Adrenal gland (tissue), 12 donors: ENCODE results near the gene AJM1. TPM values are rescaled to one million over a fixed set of nuclear protein-coding genes. Genes with fewer than 3 reads are reported as not detected.
"Not testable (repeated sequence)": the region's sequence is repeated elsewhere in the genome, so short reads cannot be mapped to it uniquely, and the experiment has no call there.

ENCODE experiments used
- DNase-seq, 7 donors: peaks; one replicate each; pipeline ENCODE4 v3.0.0-alpha.2; 2019 to 2020
- H3K27ac ChIP-seq, 5 donors: fragments of 200-600 bp; sonication (generic) in 4 of 5; 1 replicate in 3 of 5; 2 replicates in 2 of 5; pipeline versions ENCODE4 v1.5.1 to v1.8.0; 2016 to 2020; ENCODE audit warnings: mild to moderate bottlenecking in 1 of 5
- H3K27me3 ChIP-seq: fragments of 200-600 bp; 2 replicates; pipeline ENCODE4 v1.8.0; 2021
- H3K36me3 ChIP-seq, 2 donors: fragments of 200-600 bp; replicated peaks in 1 of 2; 1 replicate in 1 of 2; 2 replicates in 1 of 2; pipeline versions ENCODE4 v1.5.1 to v1.8.0; 2018 to 2022
- H3K4me1 ChIP-seq, 2 donors: fragments of 200-600 bp; replicated peaks in 1 of 2; 1 replicate in 1 of 2; 2 replicates in 1 of 2; pipeline versions ENCODE4 v1.5.1 to v1.8.0; 2018 to 2021
- H3K4me3 ChIP-seq, 4 donors: fragments of 200-600 bp; sonication (generic) in 3 of 4; one replicate each; pipeline ENCODE4 v1.5.1; 2016 to 2018
- H3K9me3 ChIP-seq, 3 donors: fragments of 200-600 bp; sonication (generic) in 1 of 3; replicated peaks in 1 of 3; 1 replicate in 2 of 3; 2 replicates in 1 of 3; pipeline versions ENCODE4 v1.5.1 to v1.8.0; 2016 to 2021
- POLR2A ChIP-seq, 2 donors: fragments of 450-650 bp; IDR thresholded peaks; one replicate each; pipeline ENCODE4 v1.6.1; 2017; ENCODE audit warnings: antibody characterized with exemption in 2 of 2, mild to moderate bottlenecking in 2 of 2, moderate library complexity in 1 of 2
- WGBS, 4 donors: extraction: QIAGEN DNeasy Blood & Tissue Kit in 2 of 4; methylation state at CpG; one replicate each; pipeline versions ENCODE4 v1.1.5 to v1.1.7; 2013 to 2017; 5-methylcytosine and 5-hydroxymethylcytosine counted together
- intact Hi-C, 2 donors: fragments of 100-400 bp; cut with DNase I; formaldehyde crosslinking; loops; one replicate each; pipeline versions ENCODE4 v1.14.1 to v1.15.0; 2022 to 2023
- polyA plus RNA-seq, 3 donors: library from polyadenylated mRNA; stranded (reverse); fragments of 200-250 nt in 2 of 3; fragments of 350-450 nt in 1 of 3; fragmentation: Illumina TruSeq in 1 of 3; extraction: RNeasy Lipid Tissue Mini Kit (QIAGEN cat#74804) in 1 of 3; gene quantifications; one replicate each; pipeline ENCODE4 v1.2.3, GENCODE V29; 2013 to 2014
- total RNA-seq, 9 donors: library from RNA; depleted of rRNA in 4 of 9; stranded (reverse); fragments of >200 nt in 4 of 9; fragments of 120-200 nt in 1 of 9; fragmentation: NEBNext Ultra II Directional in 1 of 9; extraction: Animal tissue kit (Norgen Biotek cat#: 25700) in 1 of 9; gene quantifications; one replicate each; pipeline versions ENCODE4 v1.1.0 to v1.2.4, GENCODE V29; 2013 to 2023
- TF ChIP-seq, protein P1 (sequence below), 6 experiments: fragments of 450-650 bp in 4 of 6; fragments of 200-600 bp in 2 of 6; sonication (generic) in 1 of 6; IDR thresholded peaks; 1 replicate in 5 of 6; 2 replicates in 1 of 6; pipeline versions ENCODE4 v1.5.1 to v1.8.0; 2016 to 2021; ENCODE audit warnings: antibody characterized with exemption in 6 of 6, mild to moderate bottlenecking in 2 of 6, moderate library complexity in 1 of 6
- donor health status: healthy with polysubstance abuse.
- donor health status: Bipolar disorder and iron deficiency.
- donor health status: DM: yes; HTN: yes; CAD: no.
- donor health status: DM: no; HTN: no; CAD: no.
- donor health status: DM: no; HTN: no; CAD: no.
- donor health status: DM: yes; HTN: yes; CAD: no.

Gene AJM1
- total and polyA plus RNA-seq, 12 donors = 0.33 to 13.7 (median 3.3) TPM

DNA sequence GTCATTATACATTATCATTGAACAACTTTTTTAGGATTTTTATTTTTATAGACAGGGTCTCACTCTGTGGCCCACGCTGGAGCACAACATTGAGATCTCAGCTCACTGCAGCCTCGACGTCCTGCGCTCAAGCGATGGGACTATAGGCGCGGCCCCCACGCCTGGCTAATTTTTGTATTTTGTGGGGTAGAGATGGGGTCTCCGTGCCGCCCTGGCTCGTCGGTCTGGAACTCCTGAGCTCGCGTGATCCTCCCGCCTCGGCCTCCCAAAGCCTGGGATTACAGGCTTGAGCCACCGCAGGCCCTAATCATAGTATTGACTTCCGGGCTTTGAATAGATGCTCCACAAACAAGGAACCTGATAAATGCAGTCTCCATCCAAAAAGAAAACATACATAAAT is 25.2 kb downstream of the AJM1 start:
- 96 to 98% (median 98%) methylated on average over 17 to 18 of the region's 18 CpGs for WGBS, 4 donors
- TF ChIP-seq, protein P1, sequence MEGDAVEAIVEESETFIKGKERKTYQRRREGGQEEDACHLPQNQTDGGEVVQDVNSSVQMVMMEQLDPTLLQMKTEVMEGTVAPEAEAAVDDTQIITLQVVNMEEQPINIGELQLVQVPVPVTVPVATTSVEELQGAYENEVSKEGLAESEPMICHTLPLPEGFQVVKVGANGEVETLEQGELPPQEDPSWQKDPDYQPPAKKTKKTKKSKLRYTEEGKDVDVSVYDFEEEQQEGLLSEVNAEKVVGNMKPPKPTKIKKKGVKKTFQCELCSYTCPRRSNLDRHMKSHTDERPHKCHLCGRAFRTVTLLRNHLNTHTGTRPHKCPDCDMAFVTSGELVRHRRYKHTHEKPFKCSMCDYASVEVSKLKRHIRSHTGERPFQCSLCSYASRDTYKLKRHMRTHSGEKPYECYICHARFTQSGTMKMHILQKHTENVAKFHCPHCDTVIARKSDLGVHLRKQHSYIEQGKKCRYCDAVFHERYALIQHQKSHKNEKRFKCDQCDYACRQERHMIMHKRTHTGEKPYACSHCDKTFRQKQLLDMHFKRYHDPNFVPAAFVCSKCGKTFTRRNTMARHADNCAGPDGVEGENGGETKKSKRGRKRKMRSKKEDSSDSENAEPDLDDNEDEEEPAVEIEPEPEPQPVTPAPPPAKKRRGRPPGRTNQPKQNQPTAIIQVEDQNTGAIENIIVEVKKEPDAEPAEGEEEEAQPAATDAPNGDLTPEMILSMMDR (IDR thresholded peaks at IDR 0.05) = no peak
- TF ChIP-seq POLR2A (IDR thresholded peaks at IDR 0.05) = no peak
- Histone ChIP-seq H3K4me3 (no peak overlapping the region), H3K27ac (no peak overlapping the region), H3K27me3 (no peaks in the 10 kb centered on the region), H3K4me1 (peaks cover 17 to 21% of the 10 kb centered on the region in 2 donors), H3K9me3 (no peaks in the 10 kb centered on the region), H3K36me3 (peaks cover 0 to 14% of the 10 kb centered on the region in 2 donors)
- no peak for DNase-seq
- intact Hi-C loops = no loop called here

DNA sequence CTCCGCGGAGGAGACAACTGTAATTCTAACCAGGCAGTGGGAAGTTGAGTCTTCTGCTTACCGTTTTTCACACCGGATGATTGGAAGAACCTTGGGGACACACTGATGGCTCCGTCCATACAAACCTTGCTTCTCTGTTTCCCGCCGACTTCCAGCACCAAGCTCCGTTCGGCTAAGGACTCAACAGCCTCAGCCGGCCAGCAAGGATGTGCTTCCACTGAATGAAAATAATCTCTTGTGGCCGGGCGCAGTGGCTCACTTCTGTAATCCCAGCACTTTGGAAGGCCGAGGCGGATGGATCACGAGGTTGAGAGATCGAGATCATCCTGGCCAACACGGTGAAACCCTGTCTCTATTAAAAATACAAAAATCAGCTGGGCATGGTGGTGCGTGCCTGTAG is 25.6 kb downstream of the AJM1 start:
- Histone ChIP-seq H3K9me3 (no peaks in the 10 kb centered on the region), H3K4me1 (peaks cover 17 to 21% of the 10 kb centered on the region in 2 donors), H3K36me3 (peaks cover 0 to 10% of the 10 kb centered on the region in 2 donors), H3K4me3 (no peak overlapping the region), H3K27me3 (no peaks in the 10 kb centered on the region), H3K27ac (no peak overlapping the region)
- TF ChIP-seq, protein P1 (IDR thresholded peaks at IDR 0.05) = no peak
- no peak for TF ChIP-seq POLR2A (IDR thresholded peaks at IDR 0.05)
- DNase-seq = no peak
- intact Hi-C loops = no loop called here
- WGBS, 4 donors = 97 to 99% (median 98%) methylated on average over 15 to 18 of the region's 18 CpGs

DNA sequence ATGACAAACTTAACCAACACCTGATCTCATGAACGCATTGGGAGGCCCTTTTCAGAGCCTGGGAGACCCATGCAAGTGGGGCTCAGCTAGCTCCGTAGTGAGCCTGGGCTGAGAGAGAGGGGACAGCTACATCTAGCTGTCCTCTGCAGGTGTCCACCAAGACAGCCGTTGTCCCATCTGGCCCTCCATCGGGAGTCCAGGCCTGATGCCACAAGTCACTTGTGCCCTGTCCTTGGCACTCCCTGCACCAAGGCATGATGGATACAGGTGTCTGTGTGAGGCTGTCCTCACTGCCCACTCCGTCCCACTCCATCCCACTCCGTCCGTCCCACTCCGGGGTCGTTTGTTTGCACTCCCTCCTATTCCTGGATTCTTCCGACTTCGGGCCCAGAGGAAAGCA is 26.4 kb downstream of the AJM1 start:
- intact Hi-C loops = no loop called here
- TF ChIP-seq POLR2A (IDR thresholded peaks at IDR 0.05) = no peak
- TF ChIP-seq, protein P1 (IDR thresholded peaks at IDR 0.05) = no peak
- WGBS, 4 donors = 91 to 93% (median 92%) methylated on average over 8 to 11 of the region's 11 CpGs
- H3K27ac ChIP-seq = no peak overlapping the region
- no peak overlapping the region for H3K4me3 ChIP-seq
- DNase-seq = no peak
- peaks cover 17 to 21% of the 10 kb centered on the region in 2 donors for H3K4me1 ChIP-seq
- no peaks in the 10 kb centered on the region for H3K27me3 ChIP-seq
- no peaks in the 10 kb centered on the region for H3K9me3 ChIP-seq
- H3K36me3 ChIP-seq = peaks cover 0 to 2% of the 10 kb centered on the region in 2 donors

DNA sequence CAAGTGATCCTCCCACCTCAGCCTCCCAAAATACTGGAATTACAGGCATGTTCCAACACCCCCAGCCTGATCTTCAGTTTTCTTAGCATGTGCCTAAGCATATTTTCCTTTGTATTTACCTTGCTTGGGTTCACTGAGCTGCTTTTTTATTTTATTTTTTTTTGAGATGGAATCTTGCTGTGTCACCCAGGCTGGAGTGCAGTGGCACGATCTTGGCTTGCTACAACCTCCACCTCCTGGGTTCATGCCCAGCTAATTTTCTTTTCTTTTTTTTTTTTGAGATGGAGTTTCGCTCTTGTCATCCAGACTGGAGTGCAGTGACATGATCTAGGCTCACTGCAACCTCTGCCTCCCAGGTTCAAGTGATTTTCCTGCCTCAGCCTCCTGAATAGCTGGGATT is 27.3 kb downstream of the AJM1 start:
- intact Hi-C loops, H3K27ac ChIP-seq, H3K36me3 ChIP-seq, DNase-seq, H3K27me3 ChIP-seq, H3K4me3 ChIP-seq, H3K9me3 ChIP-seq: not testable (repeated sequence)
- peaks cover 14% of the 10 kb centered on the region in 2 donors for H3K4me1 ChIP-seq
- WGBS, 4 donors = 71 to 81% (median 77%) methylated on average over 2 of the region's 2 CpGs

DNA sequence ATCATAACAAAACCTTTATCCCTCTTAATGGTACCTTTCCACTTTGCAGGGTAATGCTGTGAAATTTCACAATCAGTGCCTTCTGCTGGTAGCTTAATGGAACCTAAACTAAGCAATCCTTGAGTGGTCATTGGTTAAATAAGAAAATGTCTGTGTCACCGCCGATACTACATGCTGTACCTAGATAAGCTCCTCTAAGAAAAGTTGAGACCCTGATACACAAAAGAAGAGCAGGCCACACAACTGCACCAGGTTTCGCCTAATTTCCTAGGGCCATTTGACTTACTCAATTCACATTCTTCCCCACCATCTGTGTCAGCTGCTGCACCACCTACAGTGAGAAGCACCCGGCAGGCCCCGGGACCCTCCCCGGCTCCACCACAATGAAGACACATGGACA is 32.9 kb downstream of the AJM1 start:
- intact Hi-C loops = no loop called here
- H3K4me1 ChIP-seq = no peaks in the 10 kb centered on the region
- no peaks in the 10 kb centered on the region for H3K27me3 ChIP-seq
- DNase-seq = no peak
- TF ChIP-seq POLR2A (IDR thresholded peaks at IDR 0.05) = no peak
- TF ChIP-seq, protein P1 (IDR thresholded peaks at IDR 0.05) = no peak
- H3K36me3 ChIP-seq = no peaks in the 10 kb centered on the region
- H3K27ac ChIP-seq = no peak overlapping the region
- WGBS, 4 donors = 86 to 95% (median 93%) methylated on average over 6 of the region's 6 CpGs
- no peak overlapping the region for H3K4me3 ChIP-seq
- H3K9me3 ChIP-seq = no peaks in the 10 kb centered on the region
